Astrocyte (in vitro differentiated cells and primary cell): ENCODE data around the gene PRH1. TPM values are rescaled to one million over a fixed set of nuclear protein-coding genes. Genes with fewer than 3 reads are reported as not detected.

ENCODE experiments used
- DNase-seq: peaks from one replicate; pipeline ENCODE4 v3.0.0-alpha.2; 2010; ENCODE audit warnings: low read depth
- FAIRE-seq: peaks from 2 replicates; lab custom pipeline; 2011; peaks lifted over from hg19 to GRCh38; lab: Jason Lieb, UNC
- H2AFZ ChIP-seq: 2 replicates; pipeline ENCODE4 v1.6.0; 2012; ENCODE audit warnings: low read depth, low read length, inconsistent platforms
- H3K27ac ChIP-seq: 2 replicates; pipeline ENCODE4 v1.5.1; 2011; ENCODE audit warnings: low read depth, low read length, inconsistent platforms
- H3K27me3 ChIP-seq: 2 replicates; pipeline ENCODE4 v1.6.0; 2011; ENCODE audit warnings: low read length, inconsistent platforms; ENCODE audit not compliant: insufficient read depth
- H3K36me3 ChIP-seq: 2 replicates; pipeline ENCODE4 v1.5.1; 2011; ENCODE audit warnings: low read length, inconsistent platforms; ENCODE audit not compliant: insufficient read depth
- H3K4me1 ChIP-seq: 2 replicates; pipeline ENCODE4 v1.5.1; 2011; ENCODE audit warnings: low read length, inconsistent platforms; ENCODE audit not compliant: insufficient read depth
- H3K4me2 ChIP-seq: 2 replicates; pipeline ENCODE4 v1.6.0; 2012; ENCODE audit warnings: low read length, inconsistent platforms
- H3K4me3 ChIP-seq: 2 replicates; pipeline ENCODE4 v1.5.1; 2011; ENCODE audit warnings: low read depth, mild to moderate bottlenecking, low read length, inconsistent platforms; ENCODE audit not compliant: insufficient read depth
- H3K79me2 ChIP-seq: 2 replicates; pipeline ENCODE4 v1.6.0; 2012; ENCODE audit warnings: mild to moderate bottlenecking, low read length, inconsistent platforms; ENCODE audit not compliant: insufficient read depth
- H3K9ac ChIP-seq: 2 replicates; pipeline ENCODE4 v1.6.0; 2012; ENCODE audit warnings: mild to moderate bottlenecking, low read length, inconsistent platforms
- H3K9me3 ChIP-seq: 2 replicates; pipeline ENCODE4 v1.5.1; 2012; ENCODE audit warnings: low read depth, mild to moderate bottlenecking, low read length, inconsistent platforms; ENCODE audit not compliant: insufficient read depth
- H4K20me1 ChIP-seq: 2 replicates; pipeline ENCODE4 v1.6.0; 2012; ENCODE audit warnings: low read length, inconsistent platforms; ENCODE audit not compliant: insufficient read depth
- H3K27ac Mint-ChIP-seq: one replicate; pipeline ENCODE4 v1.8.0; 2021; ENCODE audit warnings: mild to moderate bottlenecking, mixed read lengths; ENCODE audit not compliant: unreplicated experiment
- H3K27me3 Mint-ChIP-seq: one replicate; pipeline ENCODE4 v1.8.0; 2021; ENCODE audit warnings: low read depth, mixed read lengths; ENCODE audit not compliant: unreplicated experiment
- H3K36me3 Mint-ChIP-seq: one replicate; pipeline ENCODE4 v1.8.0; 2021; ENCODE audit warnings: low read depth, mixed read lengths; ENCODE audit not compliant: unreplicated experiment
- H3K4me1 Mint-ChIP-seq: one replicate; pipeline ENCODE4 v1.8.0; 2021; ENCODE audit warnings: low read depth, mixed read lengths; ENCODE audit not compliant: unreplicated experiment
- H3K4me3 Mint-ChIP-seq: one replicate; pipeline ENCODE4 v1.8.0; 2021; ENCODE audit warnings: mild to moderate bottlenecking, moderate library complexity, mixed read lengths; ENCODE audit not compliant: unreplicated experiment
- H3K9me3 Mint-ChIP-seq: one replicate; pipeline ENCODE4 v1.8.0; 2021; ENCODE audit warnings: mild to moderate bottlenecking, mixed read lengths; ENCODE audit not compliant: unreplicated experiment
- EZH2 ChIP-seq: IDR thresholded peaks from 2 replicates; pipeline ENCODE4 v1.6.1; 2012; ENCODE audit warnings: mild to moderate bottlenecking, low read length, inconsistent platforms; ENCODE audit not compliant: insufficient read depth
- total RNA-seq: library from RNA; stranded (reverse); gene quantifications from 2 replicates; pipeline ENCODE4 v1.2.1, GENCODE V29; 2021
- TF ChIP-seq, protein P1 (sequence below): IDR thresholded peaks from 2 replicates; pipeline ENCODE4 v1.5.1; 2011; ENCODE audit warnings: low read depth, mild to moderate bottlenecking, inconsistent platforms, low read length, moderate library complexity; ENCODE audit not compliant: insufficient read depth

The PRH1 gene
- total RNA-seq, 1 donor from 2014 or later: 7.9 TPM

DNA sequence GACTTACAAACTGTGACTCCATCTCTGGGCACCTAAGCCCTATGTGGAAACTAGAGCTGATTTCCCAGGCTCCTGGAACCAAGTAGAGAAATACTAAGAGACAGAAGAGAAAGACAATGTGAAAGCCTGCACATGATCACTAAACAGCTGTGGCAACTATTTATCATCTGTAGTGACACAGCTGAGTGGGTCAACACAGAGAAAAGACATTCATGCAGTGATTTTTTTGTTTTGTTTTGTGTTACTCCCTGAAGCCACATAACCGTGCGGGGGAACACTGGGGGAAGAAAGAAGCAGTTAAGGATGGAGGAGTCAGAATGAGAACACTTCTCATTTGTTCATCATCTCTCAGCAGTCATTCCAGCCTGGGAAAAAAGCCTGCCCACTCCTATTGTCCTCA lies 36.3 kb downstream of the PRH1 start:
- no peaks in the 10 kb centered on the region for H3K36me3 Mint-ChIP-seq
- H3K79me2 ChIP-seq: no peaks in the 10 kb centered on the region
- H3K4me1 Mint-ChIP-seq: no peaks in the 10 kb centered on the region
- no peak overlapping the region for H3K4me2 ChIP-seq
- no peak for FAIRE-seq
- no peaks in the 10 kb centered on the region for H3K9me3 ChIP-seq
- peaks cover 1% of the 10 kb centered on the region for H4K20me1 ChIP-seq
- H3K27me3 Mint-ChIP-seq: no peaks in the 10 kb centered on the region
- no peak for TF ChIP-seq EZH2
- TF ChIP-seq, protein P1, sequence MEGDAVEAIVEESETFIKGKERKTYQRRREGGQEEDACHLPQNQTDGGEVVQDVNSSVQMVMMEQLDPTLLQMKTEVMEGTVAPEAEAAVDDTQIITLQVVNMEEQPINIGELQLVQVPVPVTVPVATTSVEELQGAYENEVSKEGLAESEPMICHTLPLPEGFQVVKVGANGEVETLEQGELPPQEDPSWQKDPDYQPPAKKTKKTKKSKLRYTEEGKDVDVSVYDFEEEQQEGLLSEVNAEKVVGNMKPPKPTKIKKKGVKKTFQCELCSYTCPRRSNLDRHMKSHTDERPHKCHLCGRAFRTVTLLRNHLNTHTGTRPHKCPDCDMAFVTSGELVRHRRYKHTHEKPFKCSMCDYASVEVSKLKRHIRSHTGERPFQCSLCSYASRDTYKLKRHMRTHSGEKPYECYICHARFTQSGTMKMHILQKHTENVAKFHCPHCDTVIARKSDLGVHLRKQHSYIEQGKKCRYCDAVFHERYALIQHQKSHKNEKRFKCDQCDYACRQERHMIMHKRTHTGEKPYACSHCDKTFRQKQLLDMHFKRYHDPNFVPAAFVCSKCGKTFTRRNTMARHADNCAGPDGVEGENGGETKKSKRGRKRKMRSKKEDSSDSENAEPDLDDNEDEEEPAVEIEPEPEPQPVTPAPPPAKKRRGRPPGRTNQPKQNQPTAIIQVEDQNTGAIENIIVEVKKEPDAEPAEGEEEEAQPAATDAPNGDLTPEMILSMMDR: no peak
- H3K27me3 ChIP-seq: no peaks in the 10 kb centered on the region
- no peak overlapping the region for H2AFZ ChIP-seq
- H3K27ac ChIP-seq: no peak overlapping the region
- no peak overlapping the region for H3K4me3 Mint-ChIP-seq
- no peak overlapping the region for H3K27ac Mint-ChIP-seq
- H3K4me1 ChIP-seq: no peaks in the 10 kb centered on the region
- peaks cover 2% of the 10 kb centered on the region for H3K9me3 Mint-ChIP-seq
- H3K9ac ChIP-seq: no peak overlapping the region
- no peaks in the 10 kb centered on the region for H3K36me3 ChIP-seq
- no peak for DNase-seq
- H3K4me3 ChIP-seq: no peak overlapping the region

DNA sequence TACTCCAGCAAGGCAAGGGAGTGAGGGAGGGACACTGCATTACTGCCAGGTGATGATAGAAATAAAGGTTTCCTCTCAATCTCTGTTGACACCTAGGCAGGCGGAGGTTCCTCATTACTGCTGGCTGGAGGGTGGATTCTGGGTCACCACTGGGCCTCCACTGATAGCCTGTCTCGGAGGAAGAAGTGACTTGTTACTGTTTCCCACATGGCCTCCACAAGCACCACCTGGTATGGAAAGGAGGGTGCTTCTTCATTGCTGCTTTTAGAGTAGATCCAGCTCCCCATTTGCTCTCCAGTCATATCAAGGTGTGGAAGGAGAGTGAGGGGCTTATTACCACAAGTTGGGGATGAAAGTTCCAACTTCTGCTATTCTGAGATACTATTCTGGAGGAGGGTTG lies 41.2 kb downstream of the PRH1 start:
- TF ChIP-seq, protein P1: no peak
- TF ChIP-seq EZH2: no peak
- Histone ChIP-seq H3K79me2 (no peaks in the 10 kb centered on the region), H3K4me1 (no peaks in the 10 kb centered on the region), H3K4me3 (no peak overlapping the region), H3K9me3 (no peaks in the 10 kb centered on the region), H4K20me1 (no peaks in the 10 kb centered on the region), H3K27me3 (no peaks in the 10 kb centered on the region), H3K4me2 (no peak overlapping the region), H2AFZ (no peak overlapping the region), H3K9ac (no peak overlapping the region), H3K36me3 (no peaks in the 10 kb centered on the region), H3K27ac (no peak overlapping the region)
- Mint-ChIP-seq H3K27ac (no peak overlapping the region), H3K4me3 (no peak overlapping the region), H3K27me3 (no peaks in the 10 kb centered on the region), H3K9me3 (no peaks in the 10 kb centered on the region), H3K36me3 (peaks cover 2% of the 10 kb centered on the region), H3K4me1 (no peaks in the 10 kb centered on the region)
- DNase-seq: no peak
- FAIRE-seq: no peak

DNA sequence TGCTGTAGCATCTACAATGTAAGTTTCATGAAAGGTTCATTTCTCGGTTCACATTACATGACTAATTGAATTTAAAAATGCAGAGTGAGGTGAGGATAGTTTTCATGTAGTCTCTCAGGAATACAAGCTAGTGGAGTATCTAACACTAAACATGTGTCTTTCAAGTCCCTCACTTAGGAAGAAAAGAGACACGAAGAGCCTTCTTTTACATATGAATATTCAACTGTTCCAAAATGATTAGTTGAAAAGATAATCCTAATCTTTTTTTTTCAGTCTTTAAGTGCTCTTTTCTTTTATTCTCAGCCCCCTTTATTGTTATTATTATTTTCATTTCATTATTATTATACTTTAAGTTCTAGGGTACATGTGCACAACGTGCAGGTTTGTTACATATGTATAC lies 45.6 kb downstream of the PRH1 start:
- no peaks in the 10 kb centered on the region for H3K4me1 Mint-ChIP-seq
- peaks cover 2% of the 10 kb centered on the region for H3K36me3 Mint-ChIP-seq
- no peak for DNase-seq
- H3K79me2 ChIP-seq: no peaks in the 10 kb centered on the region
- H3K4me3 ChIP-seq: no peak overlapping the region
- no peaks in the 10 kb centered on the region for H3K4me1 ChIP-seq
- H3K27ac ChIP-seq: no peak overlapping the region
- FAIRE-seq: no peak
- H3K9ac ChIP-seq: no peak overlapping the region
- H3K27me3 Mint-ChIP-seq: no peaks in the 10 kb centered on the region
- H3K36me3 ChIP-seq: no peaks in the 10 kb centered on the region
- no peak overlapping the region for H3K4me2 ChIP-seq
- H3K27me3 ChIP-seq: no peaks in the 10 kb centered on the region
- H3K27ac Mint-ChIP-seq: no peak overlapping the region
- no peaks in the 10 kb centered on the region for H4K20me1 ChIP-seq
- H3K9me3 Mint-ChIP-seq: no peaks in the 10 kb centered on the region
- no peak overlapping the region for H2AFZ ChIP-seq
- TF ChIP-seq, protein P1: no peak
- no peak for TF ChIP-seq EZH2
- no peaks in the 10 kb centered on the region for H3K9me3 ChIP-seq
- H3K4me3 Mint-ChIP-seq: no peak overlapping the region

Other genes with a start within 250 kb of the PRH1 start
- gene STYK1, start 210.2 kb downstream of the PRH1 start, total RNA-seq: 1.6 and 2.9 TPM in 2 replicates
- gene YBX3, start 160.9 kb downstream of the PRH1 start, total RNA-seq: 452 and 527 TPM in 2 replicates
- not detected in 2 replicates for gene TAS2R7, start 81.6 kb downstream of the PRH1 start, total RNA-seq
- gene TAS2R8, start 77.0 kb downstream of the PRH1 start, total RNA-seq: not detected in 2 replicates
- gene TAS2R9, start 74.1 kb downstream of the PRH1 start, total RNA-seq: not detected in 2 replicates
- gene TAS2R10, start 57.9 kb downstream of the PRH1 start, total RNA-seq: 0.27 and 0.29 TPM in 2 replicates
- 1.1 and 2.2 TPM in 2 replicates for gene PRR4, start 34.8 kb downstream of the PRH1 start, total RNA-seq
- 0.34 and 0.43 TPM in 2 replicates for gene TAS2R13, start 25.3 kb upstream of the PRH1 start, total RNA-seq
- not detected in 2 replicates for gene PRH2, start 45.0 kb upstream of the PRH1 start, total RNA-seq
- 1.7 and 2.0 TPM in 2 replicates for gene TAS2R14, start 55.0 kb upstream of the PRH1 start, total RNA-seq
- gene TAS2R50, start 102.7 kb upstream of the PRH1 start, total RNA-seq: 0.60 and 1.2 TPM in 2 replicates
- 0.57 and 0.99 TPM in 2 replicates for gene TAS2R20, start 114.0 kb upstream of the PRH1 start, total RNA-seq
- gene TAS2R19, start 138.4 kb upstream of the PRH1 start, total RNA-seq: 2.2 and 3.1 TPM in 2 replicates
- 2.2 TPM in 2 replicates for gene TAS2R31, start 147.2 kb upstream of the PRH1 start, total RNA-seq
- gene TAS2R46, start 178.0 kb upstream of the PRH1 start, total RNA-seq: 0.57 and 0.96 TPM in 2 replicates
- 0.52 and 0.58 TPM in 2 replicates for gene TAS2R43, start 208.1 kb upstream of the PRH1 start, total RNA-seq